Lower leg skin (tissue), 3 donors: ENCODE measurements around the gene DLGAP1.

Source experiments
- POLR2A ChIP-seq, 2 donors: fragments of 450-650 bp; IDR thresholded peaks; one replicate each; pipeline ENCODE4 v1.6.1; 2016 to 2017; ENCODE audit warnings: antibody characterized with exemption in 2 of 2, mild to moderate bottlenecking in 1 of 2, moderate library complexity in 1 of 2
- TF ChIP-seq, protein P1 (sequence below), 3 donors: fragments of 450-650 bp; IDR thresholded peaks; one replicate each; pipeline ENCODE4 v1.5.1; 2016; ENCODE audit warnings: antibody characterized with exemption in 3 of 3, mild to moderate bottlenecking in 3 of 3, moderate library complexity in 2 of 3

DNA sequence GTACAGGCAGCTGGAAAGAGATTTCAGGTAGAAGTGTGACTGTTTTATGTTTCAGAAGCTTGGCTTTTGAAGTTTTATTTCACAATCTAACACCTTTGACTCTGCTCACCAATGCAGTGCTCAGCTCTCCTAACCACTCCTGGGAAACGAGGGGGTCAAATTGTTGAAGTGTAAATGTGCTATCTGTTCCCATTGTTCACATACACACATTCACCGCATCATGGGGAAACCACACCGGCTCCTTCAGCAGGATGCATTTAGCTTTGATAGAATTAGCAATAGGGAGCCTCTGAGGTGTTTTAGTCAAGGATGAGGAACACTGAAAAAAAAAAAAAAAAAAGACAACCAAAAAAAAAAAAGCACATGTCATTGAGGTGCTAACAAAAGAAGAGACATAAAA lies 13.4 kb upstream of the DLGAP1 start:
- TF ChIP-seq, protein P1, sequence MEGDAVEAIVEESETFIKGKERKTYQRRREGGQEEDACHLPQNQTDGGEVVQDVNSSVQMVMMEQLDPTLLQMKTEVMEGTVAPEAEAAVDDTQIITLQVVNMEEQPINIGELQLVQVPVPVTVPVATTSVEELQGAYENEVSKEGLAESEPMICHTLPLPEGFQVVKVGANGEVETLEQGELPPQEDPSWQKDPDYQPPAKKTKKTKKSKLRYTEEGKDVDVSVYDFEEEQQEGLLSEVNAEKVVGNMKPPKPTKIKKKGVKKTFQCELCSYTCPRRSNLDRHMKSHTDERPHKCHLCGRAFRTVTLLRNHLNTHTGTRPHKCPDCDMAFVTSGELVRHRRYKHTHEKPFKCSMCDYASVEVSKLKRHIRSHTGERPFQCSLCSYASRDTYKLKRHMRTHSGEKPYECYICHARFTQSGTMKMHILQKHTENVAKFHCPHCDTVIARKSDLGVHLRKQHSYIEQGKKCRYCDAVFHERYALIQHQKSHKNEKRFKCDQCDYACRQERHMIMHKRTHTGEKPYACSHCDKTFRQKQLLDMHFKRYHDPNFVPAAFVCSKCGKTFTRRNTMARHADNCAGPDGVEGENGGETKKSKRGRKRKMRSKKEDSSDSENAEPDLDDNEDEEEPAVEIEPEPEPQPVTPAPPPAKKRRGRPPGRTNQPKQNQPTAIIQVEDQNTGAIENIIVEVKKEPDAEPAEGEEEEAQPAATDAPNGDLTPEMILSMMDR (IDR thresholded peaks at IDR 0.05) = no peak
- TF ChIP-seq POLR2A (IDR thresholded peaks at IDR 0.05) = no peak
